CD4-positive, alpha-beta T cell treated with Interleukin-17A for 4 hours (primary cell): ENCODE data around the gene ZNF81.
A peak's percentile ranks its signal among the peaks of the same experiment; 100 is the strongest.
"Not testable (repeated sequence)": the region's sequence is repeated elsewhere in the genome, so short reads cannot be mapped to it uniquely, and the experiment has no call there.

Source experiments
- DNase-seq: peaks from one replicate; pipeline ENCODE4 v3.0.0-alpha.2; 2020; ENCODE audit warnings: mixed read lengths

ZNF81 gene

GRCh38 chrX:47846040-47846439 is 9.3 kb downstream of the ZNF81 start:
- no peak for DNase-seq

- no peak for DNase-seq
Measured at GRCh38 chrX:47849778-47850177, 13.1 kb downstream of the ZNF81 start.

- DNase-seq = not testable (repeated sequence)
Measured at GRCh38 chrX:47850389-47850788, 13.7 kb downstream of the ZNF81 start.

- DNase-seq = no peak
Measured at GRCh38 chrX:47850901-47851300, 14.2 kb downstream of the ZNF81 start.

GRCh38 chrX:47854474-47854873 is 17.8 kb downstream of the ZNF81 start:
- peak; percentile 54 for DNase-seq

- no peak for DNase-seq
Measured at GRCh38 chrX:47859686-47860085, 23.0 kb downstream of the ZNF81 start.

- no peak for DNase-seq
Measured at GRCh38 chrX:47862680-47863079, 26.0 kb downstream of the ZNF81 start.

- no peak for DNase-seq
Measured at GRCh38 chrX:47863187-47863586, 26.5 kb downstream of the ZNF81 start.

GRCh38 chrX:47864300-47864699 is 27.6 kb downstream of the ZNF81 start:
- no peak for DNase-seq

GRCh38 chrX:47864785-47865184 is 28.1 kb downstream of the ZNF81 start:
- DNase-seq = no peak

- DNase-seq = no peak
Measured at GRCh38 chrX:47873123-47873522, 36.4 kb downstream of the ZNF81 start.

GRCh38 chrX:47877327-47877726 is 40.6 kb downstream of the ZNF81 start:
- no peak for DNase-seq

- DNase-seq = no peak
Measured at GRCh38 chrX:47878198-47878597, 41.5 kb downstream of the ZNF81 start.

- no peak for DNase-seq
Measured at GRCh38 chrX:47879463-47879862, 42.8 kb downstream of the ZNF81 start.

- no peak for DNase-seq
Measured at GRCh38 chrX:47880927-47881326, 44.2 kb downstream of the ZNF81 start.

- DNase-seq = no peak
Measured at GRCh38 chrX:47885501-47885900, 48.8 kb downstream of the ZNF81 start.

GRCh38 chrX:47898024-47898423 is 61.3 kb downstream of the ZNF81 start:
- DNase-seq = no peak

- DNase-seq = no peak
Measured at GRCh38 chrX:47900833-47901232, 64.1 kb downstream of the ZNF81 start.

GRCh38 chrX:47902161-47902560 is 65.5 kb downstream of the ZNF81 start:
- DNase-seq = no peak

- DNase-seq = no peak
Measured at GRCh38 chrX:47915886-47916493, 79.3 kb downstream of the ZNF81 start.

- DNase-seq = no peak
Measured at GRCh38 chrX:47918274-47918673, 81.6 kb downstream of the ZNF81 start.

- DNase-seq = no peak
Measured at GRCh38 chrX:47927212-47927611, 90.5 kb downstream of the ZNF81 start.

GRCh38 chrX:47931970-47932369 is 95.3 kb downstream of the ZNF81 start:
- DNase-seq = not testable (repeated sequence)

- no peak for DNase-seq
Measured at GRCh38 chrX:47933946-47934345, 97.2 kb downstream of the ZNF81 start.

- peak; percentile 26 for DNase-seq
Measured at GRCh38 chrX:47936224-47936939, 99.7 kb downstream of the ZNF81 start.
